Lower leg skin (tissue), 3 donors: ENCODE data around the gene AP4M1.

ENCODE experiments used
- POLR2A ChIP-seq, 2 donors: fragments of 450-650 bp; IDR thresholded peaks; one replicate each; pipeline ENCODE4 v1.6.1; 2016 to 2017; ENCODE audit warnings: antibody characterized with exemption in 2 of 2, mild to moderate bottlenecking in 1 of 2, moderate library complexity in 1 of 2
- TF ChIP-seq, protein P1 (sequence below), 3 donors: fragments of 450-650 bp; IDR thresholded peaks; one replicate each; pipeline ENCODE4 v1.5.1; 2016; ENCODE audit warnings: antibody characterized with exemption in 3 of 3, mild to moderate bottlenecking in 3 of 3, moderate library complexity in 2 of 3

- TF ChIP-seq, protein P1, sequence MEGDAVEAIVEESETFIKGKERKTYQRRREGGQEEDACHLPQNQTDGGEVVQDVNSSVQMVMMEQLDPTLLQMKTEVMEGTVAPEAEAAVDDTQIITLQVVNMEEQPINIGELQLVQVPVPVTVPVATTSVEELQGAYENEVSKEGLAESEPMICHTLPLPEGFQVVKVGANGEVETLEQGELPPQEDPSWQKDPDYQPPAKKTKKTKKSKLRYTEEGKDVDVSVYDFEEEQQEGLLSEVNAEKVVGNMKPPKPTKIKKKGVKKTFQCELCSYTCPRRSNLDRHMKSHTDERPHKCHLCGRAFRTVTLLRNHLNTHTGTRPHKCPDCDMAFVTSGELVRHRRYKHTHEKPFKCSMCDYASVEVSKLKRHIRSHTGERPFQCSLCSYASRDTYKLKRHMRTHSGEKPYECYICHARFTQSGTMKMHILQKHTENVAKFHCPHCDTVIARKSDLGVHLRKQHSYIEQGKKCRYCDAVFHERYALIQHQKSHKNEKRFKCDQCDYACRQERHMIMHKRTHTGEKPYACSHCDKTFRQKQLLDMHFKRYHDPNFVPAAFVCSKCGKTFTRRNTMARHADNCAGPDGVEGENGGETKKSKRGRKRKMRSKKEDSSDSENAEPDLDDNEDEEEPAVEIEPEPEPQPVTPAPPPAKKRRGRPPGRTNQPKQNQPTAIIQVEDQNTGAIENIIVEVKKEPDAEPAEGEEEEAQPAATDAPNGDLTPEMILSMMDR (IDR thresholded peaks at IDR 0.05): no peak
- TF ChIP-seq POLR2A (IDR thresholded peaks at IDR 0.05): no peak
Measured at GRCh38 chr7:100079024-100079560, 22.4 kb upstream of the AP4M1 start.
